GM12875 (cell line): Measurements from ENCODE around the gene LGI2.

Source experiments
- H3K4me3 ChIP-seq: one replicate; pipeline ENCODE4 v1.5.1; 2011; ENCODE audit warnings: low read depth, low read length, control low read depth
- TF ChIP-seq, protein P1 (sequence below): IDR thresholded peaks from 2 replicates; pipeline ENCODE4 v1.5.1; 2011; ENCODE audit warnings: low read depth, mild to moderate bottlenecking, control low read depth, inconsistent platforms, low read length, moderate library complexity, borderline replicate concordance; ENCODE audit not compliant: insufficient read depth

LGI2 gene

DNA sequence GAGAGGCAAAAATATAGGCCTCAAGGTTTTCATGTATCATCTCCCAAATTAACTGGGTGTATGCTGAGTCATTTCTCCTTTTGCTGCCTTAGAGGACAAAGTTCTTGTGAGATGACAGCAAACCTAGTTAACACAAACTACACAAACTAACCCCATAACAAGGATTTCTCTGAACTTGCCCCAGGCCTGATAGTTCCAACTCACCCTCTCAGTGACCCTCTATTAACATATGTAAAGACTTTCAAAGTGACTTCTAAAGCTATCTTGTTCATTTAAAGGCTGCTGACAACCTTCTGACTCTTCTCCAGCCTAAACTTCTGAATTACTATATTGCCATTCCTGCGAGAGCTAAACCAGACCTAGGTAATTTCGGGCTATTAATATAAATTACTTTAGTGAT is 74.7 kb downstream of the LGI2 start:
- H3K4me3 ChIP-seq, result no peak overlapping the region
- TF ChIP-seq, protein P1, sequence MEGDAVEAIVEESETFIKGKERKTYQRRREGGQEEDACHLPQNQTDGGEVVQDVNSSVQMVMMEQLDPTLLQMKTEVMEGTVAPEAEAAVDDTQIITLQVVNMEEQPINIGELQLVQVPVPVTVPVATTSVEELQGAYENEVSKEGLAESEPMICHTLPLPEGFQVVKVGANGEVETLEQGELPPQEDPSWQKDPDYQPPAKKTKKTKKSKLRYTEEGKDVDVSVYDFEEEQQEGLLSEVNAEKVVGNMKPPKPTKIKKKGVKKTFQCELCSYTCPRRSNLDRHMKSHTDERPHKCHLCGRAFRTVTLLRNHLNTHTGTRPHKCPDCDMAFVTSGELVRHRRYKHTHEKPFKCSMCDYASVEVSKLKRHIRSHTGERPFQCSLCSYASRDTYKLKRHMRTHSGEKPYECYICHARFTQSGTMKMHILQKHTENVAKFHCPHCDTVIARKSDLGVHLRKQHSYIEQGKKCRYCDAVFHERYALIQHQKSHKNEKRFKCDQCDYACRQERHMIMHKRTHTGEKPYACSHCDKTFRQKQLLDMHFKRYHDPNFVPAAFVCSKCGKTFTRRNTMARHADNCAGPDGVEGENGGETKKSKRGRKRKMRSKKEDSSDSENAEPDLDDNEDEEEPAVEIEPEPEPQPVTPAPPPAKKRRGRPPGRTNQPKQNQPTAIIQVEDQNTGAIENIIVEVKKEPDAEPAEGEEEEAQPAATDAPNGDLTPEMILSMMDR, result no peak

GRCh38 chr4:24952667-24953066 is 78.1 kb downstream of the LGI2 start:
- TF ChIP-seq, protein P1, result no peak
- no peak overlapping the region for H3K4me3 ChIP-seq

- TF ChIP-seq, protein P1, result no peak
- no peak overlapping the region for H3K4me3 ChIP-seq
Observed at GRCh38 chr4:24949970-24950369, 80.8 kb downstream of the LGI2 start.
